ENCODE measurements around the gene MYT1.
"Not testable (repeated sequence)": the region's sequence is repeated elsewhere in the genome, so short reads cannot be mapped to it uniquely, and the experiment has no call there.

The MYT1 gene

DNA sequence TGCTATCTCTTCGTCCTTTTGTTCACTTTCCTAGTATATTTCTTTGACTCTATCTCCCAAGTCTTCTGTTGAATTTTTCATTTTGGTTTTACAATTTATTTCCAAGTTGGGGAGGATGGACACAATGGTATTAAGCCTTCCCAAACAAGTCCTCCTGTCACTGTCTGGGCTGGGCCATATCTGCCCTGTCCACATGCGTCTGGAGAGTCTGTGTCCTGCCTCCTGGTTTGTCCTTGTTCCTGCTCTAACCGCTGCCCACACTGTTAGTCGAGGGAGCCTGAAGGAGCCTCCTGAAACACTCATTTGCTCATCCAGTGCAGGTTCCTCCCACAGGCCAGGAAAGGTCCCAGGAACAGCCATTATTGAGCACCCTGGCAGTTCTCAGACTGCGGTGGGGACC is 17.1 kb downstream of the MYT1 start:
- TF ChIP-seq CTCF (IDR thresholded peaks at IDR 0.05; ENCODE audit: insufficient read depth, low read length, missing control alignments) = no peak
- ChIA-PET POLR2A (no interaction called here), CTCF (no interaction called here)

DNA sequence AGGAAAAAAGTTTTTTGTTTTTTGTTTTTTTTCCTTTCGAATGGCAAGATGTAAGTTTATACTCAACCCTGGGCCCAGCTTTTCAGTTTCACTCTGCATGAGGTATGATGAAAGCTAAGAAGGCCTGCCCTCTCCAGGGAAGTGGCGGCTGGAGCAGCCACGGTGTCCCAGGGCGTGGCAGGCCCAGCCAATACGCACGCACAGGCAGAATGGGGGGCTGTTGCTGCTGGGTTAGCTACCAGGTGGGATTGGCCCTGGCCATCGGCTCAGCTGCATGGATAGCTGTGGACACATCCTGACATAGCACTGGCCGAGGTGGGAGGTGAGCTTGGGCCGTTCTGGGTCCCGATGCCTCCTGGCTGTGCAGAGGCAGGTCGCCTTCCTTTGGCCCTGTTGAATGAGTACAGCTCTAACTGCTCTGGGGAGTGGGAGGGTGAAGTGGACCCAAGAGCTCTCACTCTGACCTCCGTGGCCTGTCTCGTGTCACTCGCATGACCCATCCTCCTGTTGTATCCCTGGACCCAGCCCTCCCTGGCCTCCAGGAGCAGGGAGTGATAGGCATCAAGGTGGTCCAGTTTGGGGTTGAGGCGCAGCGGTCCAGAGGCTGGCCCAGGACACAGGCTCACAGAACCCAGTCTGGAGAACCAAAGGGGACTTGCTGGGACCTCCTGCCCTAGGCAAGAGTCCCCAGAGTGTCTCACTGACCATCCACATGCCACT is 18.1 kb downstream of the MYT1 start:
- no peak overlapping the region for H3K4me3 ChIP-seq (ENCODE audit: low read depth, low read length)
- POLR2A ChIA-PET = no interaction called here
- TF ChIP-seq CTCF (IDR thresholded peaks at IDR 0.05; ENCODE audit: insufficient read depth, low read length, missing control alignments) = no peak
- no peak for DNase-seq (ENCODE audit: low read depth, low spot score)
- CTCF ChIA-PET = no interaction called here

More for the DNA sequence above, 17.1 kb downstream of the MYT1 start:
- H3K4me3 ChIP-seq (ENCODE audit: low read depth, low read length) = no peak overlapping the region
- no peak for DNase-seq (ENCODE audit: low read depth, low spot score)

GRCh38 chr20:64183313-64183712 is 19.1 kb downstream of the MYT1 start:
- POLR2A ChIA-PET = no interaction called here
- no peak overlapping the region for H3K4me3 ChIP-seq (ENCODE audit: low read depth, low read length)
- DNase-seq (ENCODE audit: low read depth, low spot score) = no peak
- TF ChIP-seq CTCF (IDR thresholded peaks at IDR 0.05; ENCODE audit: insufficient read depth, low read length, missing control alignments) = no peak
- CTCF ChIA-PET = no interaction called here

DNA sequence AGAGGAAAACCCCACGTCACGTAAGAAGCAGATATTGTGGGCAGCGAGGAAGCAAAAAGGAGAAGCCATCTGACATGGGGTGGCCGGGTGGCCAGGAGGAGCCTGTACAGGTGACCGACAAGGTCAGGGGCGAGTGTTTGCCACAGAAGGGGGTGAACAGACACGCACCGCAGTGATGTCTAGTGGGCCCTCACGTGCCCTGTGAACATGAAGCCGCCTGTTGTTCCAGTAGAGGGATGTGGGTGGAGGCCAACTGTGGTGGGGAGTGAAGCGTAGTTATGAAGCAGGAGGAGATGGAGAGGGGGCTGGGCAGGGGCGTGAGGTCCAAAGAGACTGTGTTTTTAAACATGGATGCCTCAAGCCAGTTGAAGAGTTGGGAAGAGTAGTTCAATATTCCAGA is 20.5 kb downstream of the MYT1 start:
- no peak overlapping the region for H3K4me3 ChIP-seq (ENCODE audit: low read depth, low read length)
- ChIA-PET CTCF (interaction anchor here (1.0 kb wide), 1 partner anchor 9 kb away, joined by 3 read pairs; no protein-coding TSS in a partner anchor), POLR2A (no interaction called here)
- no peak for DNase-seq (ENCODE audit: low read depth, low spot score)
- no peak for TF ChIP-seq CTCF (IDR thresholded peaks at IDR 0.05; ENCODE audit: insufficient read depth, low read length, missing control alignments)

- ChIA-PET POLR2A (no interaction called here), CTCF (no interaction called here)
- DNase-seq (ENCODE audit: low read depth, low spot score) = no peak
- no peak for TF ChIP-seq CTCF (IDR thresholded peaks at IDR 0.05; ENCODE audit: insufficient read depth, low read length, missing control alignments)
- no peak overlapping the region for H3K4me3 ChIP-seq (ENCODE audit: low read depth, low read length)
Observed at GRCh38 chr20:64185276-64185900, 21.1 kb downstream of the MYT1 start.

- H3K4me3 ChIP-seq (ENCODE audit: low read depth, low read length) = no peak overlapping the region
- DNase-seq (ENCODE audit: low read depth, low spot score) = no peak
- POLR2A ChIA-PET = no interaction called here
- CTCF ChIA-PET = no interaction called here
- no peak for TF ChIP-seq CTCF (IDR thresholded peaks at IDR 0.05; ENCODE audit: insufficient read depth, low read length, missing control alignments)
Observed at GRCh38 chr20:64186071-64186598, 21.9 kb downstream of the MYT1 start.

- POLR2A ChIA-PET; CTCF ChIA-PET; H3K4me3 ChIP-seq (ENCODE audit: low read depth, low read length); DNase-seq (ENCODE audit: low read depth, low spot score): not testable (repeated sequence)
Observed at GRCh38 chr20:64187213-64187612, 23.0 kb downstream of the MYT1 start.

All from AG04449 (cell line).